Pulmonary artery endothelial cell (primary cell): ENCODE measurements around the gene SMG7. TPM values are rescaled to one million over a fixed set of nuclear protein-coding genes. Genes with fewer than 3 reads are reported as not detected.
A peak's percentile ranks its signal among the peaks of the same experiment; 100 is the strongest.

Experiments used
- DNase-seq: peaks from one replicate; pipeline ENCODE4 v3.0.0-alpha.2; 2011; ENCODE audit warnings: low read depth, low spot score
- total RNA-seq: library from RNA; depleted of rRNA; stranded (reverse); fragments of >200 nt; gene quantifications from 2 replicates; pipeline ENCODE4 v1.2.3, GENCODE V29; 2014

Gene SMG7
- total RNA-seq, 1 donor from 2014 or later = 28.4 TPM

DNA sequence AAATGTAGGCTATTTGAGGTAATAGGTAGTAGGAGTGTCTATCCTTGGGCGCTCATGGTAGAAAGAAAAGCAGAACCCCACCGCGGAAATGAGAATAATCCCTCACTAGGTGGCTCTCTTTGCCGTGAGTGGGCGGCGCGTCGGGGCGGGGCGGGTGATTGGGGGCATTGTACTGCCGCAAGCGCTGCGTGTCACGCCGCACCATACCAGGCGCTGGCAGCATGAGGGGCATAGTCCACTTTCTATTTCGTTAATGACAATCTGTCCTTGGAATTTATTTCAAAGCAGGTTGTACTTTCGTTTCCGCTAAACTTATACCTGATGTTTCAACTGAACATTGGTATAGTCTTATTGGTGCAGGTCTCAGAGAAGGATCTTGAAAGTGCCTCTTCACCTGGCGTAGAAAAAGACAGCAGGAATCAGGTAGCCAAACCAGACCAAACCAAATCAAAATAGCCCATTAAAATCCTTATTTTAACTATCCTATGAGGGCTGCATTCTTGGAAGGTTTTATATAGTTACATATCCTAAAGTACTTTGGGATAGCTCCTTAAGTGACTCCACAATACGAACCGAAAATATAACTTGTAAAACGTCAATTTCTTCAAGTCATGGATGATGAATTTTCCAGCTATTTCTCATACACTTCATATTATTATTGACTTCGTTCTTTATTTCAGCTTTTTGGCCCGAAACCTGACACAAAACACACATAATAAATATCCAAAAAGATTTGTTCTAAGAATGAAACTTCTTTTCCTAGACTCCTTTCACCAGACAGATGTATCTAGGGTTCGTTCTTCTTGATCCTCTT is 1.9 kb upstream of the SMG7 start:
- DNase-seq = no peak

DNA sequence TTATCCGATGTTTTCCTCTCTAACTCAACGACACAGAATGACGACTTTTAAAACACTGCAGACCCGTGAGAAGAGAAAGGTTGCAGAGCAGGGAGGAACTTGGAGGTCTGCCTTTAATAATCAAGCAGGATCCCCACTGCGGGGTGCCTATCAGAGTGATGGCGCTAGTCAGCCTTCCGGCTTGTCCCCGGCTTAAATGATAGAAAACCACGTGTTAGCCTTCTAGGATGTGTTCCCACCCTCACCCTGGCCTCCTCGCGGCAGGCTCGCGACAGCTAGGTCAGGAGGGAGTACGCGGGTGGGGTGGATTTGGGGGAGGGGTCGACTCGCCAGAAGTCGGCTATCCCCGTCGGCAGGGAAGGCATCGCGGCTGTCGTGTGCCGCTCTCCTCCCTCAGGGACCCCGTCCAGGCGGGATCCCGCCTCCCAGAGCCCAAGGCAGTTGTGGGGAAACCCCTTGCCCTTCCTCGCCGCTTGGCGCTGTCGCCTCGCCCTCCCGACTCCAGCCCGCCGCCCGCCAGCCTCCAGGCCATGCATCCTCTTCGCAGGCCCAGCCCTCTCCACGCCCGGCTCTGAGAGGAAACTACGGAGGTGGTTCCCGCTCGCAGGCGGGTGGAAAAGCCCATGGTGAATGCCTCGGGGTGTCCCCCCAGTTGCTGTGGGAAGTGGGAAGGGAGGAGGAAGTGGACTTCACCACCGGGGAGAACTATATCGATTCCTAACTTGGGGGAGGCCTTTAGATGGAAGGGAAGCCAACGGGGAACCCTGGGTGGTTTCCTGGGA is 1.1 kb upstream of the SMG7 start:
- DNase-seq = no peak

DNA sequence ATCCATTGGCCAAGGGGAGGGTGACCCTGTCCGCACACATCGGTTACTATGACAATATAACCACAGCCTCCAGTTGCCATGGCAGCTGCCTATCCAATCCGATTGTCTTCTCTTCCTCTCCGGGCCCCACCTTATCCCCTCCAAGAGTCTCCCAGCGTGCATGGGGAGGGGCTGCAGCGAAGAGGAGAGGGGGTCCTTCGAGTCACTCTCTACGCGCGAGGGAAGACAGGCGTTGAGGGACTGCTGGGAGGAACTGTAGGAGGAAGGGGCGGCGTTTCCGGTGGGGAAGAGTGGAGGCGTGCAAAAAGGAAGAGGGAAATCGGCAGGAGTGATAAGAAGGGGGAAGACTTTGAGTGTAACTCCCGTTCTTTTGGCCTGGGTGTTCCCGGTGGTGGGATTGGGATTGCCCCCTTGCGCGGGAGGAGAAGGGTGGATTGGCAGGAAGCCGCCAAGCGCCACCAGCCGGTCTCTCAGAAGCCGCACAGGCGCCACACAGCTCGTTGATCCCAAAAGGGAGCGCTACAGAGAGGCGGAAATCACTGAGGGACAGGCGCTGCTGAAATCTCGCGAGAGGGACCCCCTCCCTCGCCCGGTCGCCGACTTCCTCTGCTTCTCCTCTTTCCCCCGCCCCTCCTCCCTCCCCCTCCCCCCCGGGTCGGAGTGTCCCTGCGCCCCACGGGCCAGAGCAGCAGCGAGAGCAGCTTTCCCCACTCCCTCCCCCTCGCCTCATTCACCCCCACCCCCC is 384 bp upstream of the SMG7 start:
- peak; percentile 90 for DNase-seq

DNA sequence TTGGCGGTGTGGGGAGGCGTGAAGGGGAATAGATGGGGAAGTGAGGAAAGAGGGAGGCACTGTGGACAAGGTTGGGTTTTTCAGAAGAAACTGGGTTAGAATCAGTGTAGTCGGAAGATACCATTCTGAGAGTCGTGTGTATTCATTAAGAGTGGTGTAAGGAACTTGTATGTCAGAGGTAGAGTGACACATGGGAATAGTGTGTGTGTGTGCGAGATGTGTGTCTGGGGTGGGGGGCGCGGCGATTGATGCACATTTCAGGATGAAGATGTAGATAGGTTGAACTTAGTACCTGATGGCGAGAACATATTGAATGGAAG is 878 bp downstream of the SMG7 start:
- DNase-seq = no peak

DNA sequence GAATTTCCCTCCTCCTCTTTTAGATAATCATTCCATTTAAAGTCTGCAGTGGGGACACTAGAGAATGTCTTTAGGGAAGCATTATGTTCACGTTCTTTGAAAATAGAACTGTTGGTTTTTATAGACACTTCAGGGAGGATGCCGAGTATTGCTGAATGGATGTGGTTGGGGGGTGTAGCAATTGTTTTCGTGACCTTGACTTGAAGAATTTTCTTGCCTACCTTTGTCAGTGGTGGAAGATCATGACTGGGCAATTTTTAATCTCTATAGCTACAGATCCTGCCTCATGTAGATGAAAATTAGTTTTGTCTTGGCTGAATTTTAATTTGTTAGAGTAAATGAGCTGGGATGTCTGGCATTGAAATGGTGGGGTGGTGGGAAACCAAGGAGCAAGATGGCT is 3.8 kb downstream of the SMG7 start:
- DNase-seq = no peak

DNA sequence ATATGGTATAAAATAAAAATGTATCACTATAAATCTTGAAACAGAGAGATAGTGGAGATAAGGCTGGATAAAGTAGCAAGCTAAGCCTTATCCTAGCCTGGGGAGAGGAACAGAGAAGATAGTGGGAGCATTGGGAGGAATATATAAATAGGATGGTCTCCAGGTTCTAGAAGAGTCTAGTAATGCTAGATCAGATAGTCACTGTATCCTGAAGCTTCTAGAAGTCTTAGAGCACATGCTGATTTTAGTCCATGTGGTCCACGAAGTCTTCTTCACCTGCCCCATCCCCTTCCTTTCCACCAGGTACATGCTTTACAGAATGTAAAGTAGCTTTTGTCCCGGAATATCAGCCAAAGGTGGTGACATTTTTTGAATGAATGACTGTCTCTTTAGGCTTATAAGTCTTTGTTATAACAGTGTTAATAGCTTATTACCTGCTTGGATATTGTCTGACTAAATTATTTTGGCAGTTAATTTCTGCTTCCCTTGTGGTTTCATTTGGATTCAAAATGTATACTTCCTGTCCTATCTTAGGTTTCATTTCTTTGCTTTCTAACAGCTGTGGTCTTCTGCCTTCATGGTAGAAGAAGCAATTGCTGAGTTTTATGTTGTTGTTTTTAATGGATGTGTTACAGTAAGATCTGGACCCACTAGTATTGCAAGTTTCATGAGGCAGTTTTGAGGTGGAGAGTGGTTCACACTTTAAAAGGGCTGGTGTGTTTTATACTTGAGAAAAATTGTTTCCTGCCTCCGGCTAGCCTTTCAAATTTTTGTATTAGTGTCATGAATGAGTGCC is 5.9 kb downstream of the SMG7 start:
- no peak for DNase-seq

DNA sequence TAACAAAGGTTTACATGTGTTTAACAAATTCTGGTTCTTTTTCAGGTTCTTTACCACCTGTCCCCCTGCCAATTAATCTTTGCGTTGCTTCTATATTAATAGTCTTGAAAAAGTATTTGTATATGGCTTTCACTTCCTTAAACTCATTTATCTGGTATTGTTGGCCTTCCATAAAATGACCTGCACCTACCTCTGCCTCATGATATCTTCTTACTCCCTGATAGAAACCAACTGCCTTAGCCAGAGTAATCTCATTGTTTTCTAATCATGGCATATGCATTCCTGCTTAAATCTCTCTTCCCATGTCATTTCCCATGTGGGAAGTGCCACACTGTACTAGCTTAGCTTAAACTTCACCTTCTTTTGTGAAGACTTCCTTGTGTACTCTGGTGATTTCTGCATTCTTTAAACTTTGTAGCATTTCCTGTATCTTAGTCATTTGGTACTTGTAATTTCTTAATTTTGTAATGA is 8.7 kb downstream of the SMG7 start:
- DNase-seq = no peak

DNA sequence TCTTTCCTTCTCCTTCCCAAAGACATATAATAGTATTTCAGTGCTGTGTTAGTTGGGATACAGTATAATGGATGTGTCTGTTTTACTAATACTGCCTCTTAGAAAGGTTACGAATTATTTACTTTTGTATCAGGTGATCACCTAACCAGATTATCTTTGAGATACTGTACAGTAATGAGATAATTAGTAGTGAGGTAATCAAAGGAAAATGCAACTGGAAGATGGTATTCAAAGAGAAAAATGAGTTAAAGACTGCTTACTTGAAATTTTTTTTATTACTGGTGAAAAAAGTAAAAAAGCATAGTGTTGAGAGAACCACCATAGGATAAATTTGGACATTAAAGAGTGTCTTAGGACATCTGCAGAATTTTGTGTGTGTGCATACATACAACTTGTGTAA is 10.9 kb downstream of the SMG7 start:
- no peak for DNase-seq

DNA sequence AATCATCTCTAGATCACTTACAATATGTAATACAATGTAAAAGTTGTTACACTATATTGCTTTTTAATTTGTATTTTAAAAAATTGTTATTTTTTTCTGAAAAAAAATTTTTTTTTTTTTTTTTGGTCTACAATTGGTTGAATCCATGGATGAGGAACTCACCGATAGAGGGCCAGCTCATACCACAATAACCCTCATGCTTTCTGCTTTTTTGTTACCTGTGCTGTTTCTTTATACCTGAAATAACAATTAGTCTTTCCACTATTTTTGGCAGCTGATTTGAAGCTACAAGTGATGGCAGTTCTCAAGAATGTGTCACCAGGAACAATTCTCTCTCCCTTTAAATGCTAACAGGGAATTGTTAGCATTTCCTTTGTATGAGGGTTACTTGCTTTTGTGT is 12.0 kb downstream of the SMG7 start:
- DNase-seq = no peak

DNA sequence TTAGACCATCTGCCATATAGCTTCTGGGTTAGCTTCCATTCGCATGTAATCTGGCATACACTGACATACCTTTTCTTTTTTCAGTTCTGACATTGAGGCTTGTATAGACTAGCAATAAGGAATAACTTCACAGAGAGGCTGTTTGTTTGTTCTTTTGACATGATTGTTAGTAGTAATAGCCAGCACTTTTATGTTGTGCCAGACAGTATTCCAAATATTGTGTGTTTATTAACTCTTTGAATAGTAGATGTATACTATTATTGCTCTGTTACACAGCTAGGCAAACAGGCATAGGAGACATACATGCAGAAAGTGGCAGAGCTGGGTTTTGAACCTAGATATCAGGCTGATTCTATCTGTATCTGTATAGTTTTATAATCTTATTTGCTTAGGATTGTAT is 12.6 kb downstream of the SMG7 start:
- no peak for DNase-seq

DNA sequence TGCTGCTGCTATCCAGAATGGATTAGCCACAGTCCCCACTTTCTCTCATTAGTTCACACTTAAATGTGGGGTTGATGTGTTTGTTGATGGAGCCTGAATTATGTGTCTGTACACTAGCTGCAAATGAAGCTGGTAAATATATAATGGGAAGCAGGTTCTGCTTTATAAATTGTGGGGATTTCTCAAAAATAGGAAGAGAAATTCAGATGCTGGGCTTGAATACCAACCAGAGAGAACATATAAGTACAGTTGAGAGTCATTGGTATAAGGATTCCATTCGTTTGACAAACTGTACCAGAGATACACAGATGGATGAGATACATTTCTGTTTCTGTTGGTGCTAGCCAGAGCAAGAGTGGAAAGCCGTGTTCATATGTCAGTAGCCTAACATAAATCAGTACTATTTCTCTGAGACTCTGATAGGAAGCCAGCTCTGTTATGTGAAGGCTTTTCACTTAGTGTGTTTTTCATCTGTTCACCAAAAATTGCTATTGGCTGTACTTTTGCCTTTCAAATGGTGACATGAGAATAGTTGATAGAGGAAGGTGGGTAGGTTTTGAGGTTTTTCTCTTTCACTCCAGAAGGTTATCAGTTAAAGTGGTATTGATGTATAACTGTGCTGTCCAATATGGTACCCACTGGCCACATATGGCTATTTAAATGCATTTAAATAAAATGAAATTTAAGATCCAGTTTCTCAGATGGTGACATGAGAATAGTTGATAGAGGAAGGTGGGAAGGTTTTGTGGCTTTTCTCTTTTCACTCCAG is 15.6 kb downstream of the SMG7 start:
- DNase-seq = no peak

DNA sequence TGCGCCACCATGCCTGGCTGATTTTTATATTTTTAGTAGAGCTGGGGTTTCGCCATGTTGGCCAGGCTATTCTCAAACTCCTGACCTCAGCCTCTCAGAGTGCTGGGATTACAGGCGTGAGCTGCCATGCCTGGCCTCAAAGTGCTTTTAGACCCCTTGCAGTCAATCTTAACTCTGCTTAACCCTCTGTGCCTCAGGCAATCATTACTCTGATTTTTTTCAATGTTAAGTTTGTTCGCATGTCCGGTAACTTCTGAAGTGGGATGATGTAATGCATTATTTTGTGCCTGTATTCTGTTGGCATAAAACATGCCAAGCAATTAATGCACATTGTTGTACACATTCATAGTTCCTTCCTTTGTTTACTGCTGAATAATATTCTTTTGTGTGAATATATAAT is 18.6 kb downstream of the SMG7 start:
- DNase-seq = no peak

DNA sequence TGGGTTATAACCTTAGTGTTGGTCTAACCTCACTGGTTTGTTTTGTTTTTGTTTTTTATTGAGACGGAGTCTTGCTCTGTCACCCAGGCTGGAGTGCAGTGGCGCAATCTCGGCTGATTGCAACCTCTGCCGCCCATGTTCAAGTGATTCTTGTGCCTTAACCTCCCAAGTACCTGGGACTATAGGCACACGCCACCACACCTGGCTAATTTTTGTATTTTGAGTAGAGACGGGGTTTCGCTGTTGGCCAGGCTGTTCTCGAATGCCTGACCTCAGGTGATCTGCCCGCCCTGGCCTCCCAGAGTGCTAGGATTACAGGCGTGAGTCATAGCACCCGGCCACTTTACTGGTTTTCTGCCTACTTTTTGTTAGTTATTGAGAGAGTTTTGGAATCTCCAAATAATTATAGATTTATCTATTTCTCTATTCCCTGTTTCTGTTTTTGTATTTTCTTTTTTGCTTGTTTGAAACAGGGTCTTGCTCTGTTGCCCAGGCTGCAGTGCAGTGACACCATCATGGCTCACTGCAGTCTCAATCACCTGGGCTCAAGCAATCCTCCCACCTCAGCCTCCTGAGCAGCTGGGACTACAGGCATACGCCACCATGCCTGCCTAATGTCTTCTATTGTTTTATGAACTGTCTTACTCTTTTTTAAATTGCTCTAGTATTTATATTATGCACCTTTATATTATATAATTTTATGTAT is 21.4 kb downstream of the SMG7 start:
- DNase-seq = no peak

DNA sequence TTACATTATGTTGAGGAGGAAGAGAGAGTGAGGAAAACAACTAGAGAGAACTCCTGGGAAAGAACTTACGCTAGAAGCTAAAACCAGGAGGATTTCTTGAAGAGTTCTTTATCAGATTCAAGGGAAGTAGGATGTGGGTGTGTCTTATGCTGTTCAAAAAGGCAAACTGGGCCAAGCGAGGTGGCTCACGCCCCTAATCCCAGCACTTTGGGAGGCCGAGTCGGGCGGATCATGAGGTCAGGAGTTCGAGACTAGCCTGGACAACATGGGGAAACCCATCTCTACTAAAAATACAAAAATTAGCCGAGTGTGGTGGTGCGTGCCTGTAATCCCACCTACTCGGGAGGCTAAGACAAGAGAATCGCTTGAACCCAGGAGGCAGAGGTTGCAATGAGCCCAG is 23.1 kb downstream of the SMG7 start:
- DNase-seq = no peak

DNA sequence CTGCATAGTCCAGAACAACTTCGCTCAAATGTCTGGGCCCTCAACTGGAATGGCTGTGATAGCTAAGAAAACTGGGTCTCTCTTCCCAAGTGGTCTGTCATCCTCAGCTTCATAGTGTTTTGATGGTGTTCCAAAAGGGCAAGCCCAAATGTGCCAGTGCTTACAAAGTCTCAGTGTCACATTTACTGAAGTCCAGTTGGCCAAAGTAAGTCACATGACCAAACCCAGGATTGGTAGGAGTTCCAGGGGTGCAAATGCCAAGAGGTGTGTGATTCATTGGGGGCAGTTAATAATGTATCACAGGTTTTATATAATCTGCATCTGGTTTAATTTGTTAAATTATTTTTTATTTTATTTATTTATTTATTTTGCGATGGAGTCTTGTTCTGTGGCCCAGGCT is 24.9 kb downstream of the SMG7 start:
- DNase-seq = no peak

DNA sequence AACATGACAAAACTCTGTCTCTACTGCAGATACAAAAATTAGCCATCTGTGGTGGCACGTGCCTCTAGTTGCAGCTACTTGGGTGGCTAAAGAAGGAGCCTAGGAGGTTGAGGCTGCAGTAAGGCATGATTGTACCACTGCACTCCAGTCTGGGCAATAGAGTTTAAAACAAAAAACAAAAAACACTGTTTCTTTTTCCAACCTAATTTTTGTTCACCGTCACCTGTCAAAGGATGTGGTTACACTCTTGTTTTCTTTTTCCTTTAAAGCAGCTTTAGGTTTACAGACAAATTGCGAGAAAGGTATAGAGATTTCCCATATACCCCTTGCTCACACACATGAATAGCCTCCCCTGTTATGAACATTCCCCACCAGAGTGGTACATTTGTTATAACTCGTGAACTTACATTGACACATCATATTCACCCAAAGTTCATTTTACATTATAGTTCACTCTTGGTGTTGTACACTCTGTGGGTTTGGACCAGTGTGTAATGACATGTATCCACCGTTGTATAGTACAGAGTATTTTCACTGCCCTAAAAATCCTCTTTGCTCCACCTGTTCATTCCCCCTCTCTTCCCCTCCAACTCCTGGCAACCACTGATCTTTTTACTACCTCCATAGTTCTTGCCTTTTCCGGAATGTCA is 26.2 kb downstream of the SMG7 start:
- DNase-seq = no peak

DNA sequence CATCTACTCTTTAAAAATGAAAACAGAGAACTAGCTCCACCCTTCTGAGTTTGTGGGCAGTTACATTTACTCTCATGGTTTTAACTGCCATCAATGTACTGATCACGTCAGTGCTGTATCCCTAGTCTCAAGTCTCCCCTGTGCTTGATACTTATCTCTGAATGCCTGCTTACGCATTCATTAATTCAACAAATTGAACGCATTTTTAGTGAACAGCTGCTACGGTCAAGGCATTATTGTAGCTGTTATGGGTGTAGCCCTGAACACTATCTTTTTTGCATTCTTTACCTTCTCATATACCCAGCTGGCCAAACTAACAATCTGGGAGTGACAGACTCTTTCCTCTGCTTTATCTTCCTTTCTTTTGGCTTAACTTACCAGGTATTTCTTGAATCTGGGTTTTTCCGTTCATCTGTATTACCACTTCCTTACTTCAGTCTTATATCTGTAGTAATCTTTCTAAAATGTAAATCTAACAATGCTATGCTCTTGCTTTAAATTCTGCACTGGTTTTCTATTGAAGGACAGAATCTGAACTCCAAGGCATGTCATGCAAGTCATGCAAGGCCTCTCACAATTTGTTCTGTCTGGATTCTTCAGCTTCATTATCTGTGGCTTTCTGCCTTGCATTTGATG is 33.3 kb downstream of the SMG7 start:
- no peak for DNase-seq

DNA sequence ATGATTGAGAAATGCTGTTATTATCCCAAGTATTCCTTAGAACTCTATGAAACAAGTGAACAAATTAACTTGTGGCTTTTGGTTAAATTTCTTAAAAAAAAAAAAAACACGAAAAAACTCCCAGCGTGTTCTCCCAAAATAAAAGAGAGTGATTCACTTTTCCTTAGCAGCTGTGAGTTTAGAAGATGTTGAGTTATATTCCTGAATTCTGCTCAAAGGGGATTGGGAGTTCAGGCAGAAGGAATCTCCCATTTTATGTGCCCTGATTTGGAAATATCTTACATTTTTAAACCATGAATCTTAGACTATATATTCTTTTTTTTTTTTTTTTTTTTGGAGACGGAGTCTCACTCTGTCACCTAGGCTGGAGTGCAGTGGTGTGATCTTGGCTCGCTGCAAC is 34.3 kb downstream of the SMG7 start:
- no peak for DNase-seq

DNA sequence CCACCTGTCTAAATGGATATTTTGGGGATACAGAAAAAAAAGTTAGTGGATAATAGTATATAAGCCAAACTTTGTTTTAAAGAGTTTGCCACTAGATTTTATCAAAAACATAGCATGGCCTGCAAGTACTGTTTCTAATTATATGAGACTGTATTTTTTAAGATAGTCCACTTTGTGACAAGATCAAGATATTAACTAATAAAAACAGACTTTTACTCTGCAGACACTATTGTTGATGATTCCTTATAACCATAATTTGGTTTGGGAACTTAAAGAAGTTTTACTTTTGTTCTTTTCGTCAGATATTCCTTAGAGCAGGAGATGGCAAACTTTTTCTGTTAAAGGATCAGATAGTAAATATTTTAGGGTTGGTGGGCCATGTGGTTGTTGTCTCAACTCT is 36.4 kb downstream of the SMG7 start:
- no peak for DNase-seq
